Lower leg skin (tissue), 4 donors: Measurements from ENCODE around the gene ATP6V0D1. TPM values are rescaled to one million over a fixed set of nuclear protein-coding genes. Genes with fewer than 3 reads are reported as not detected.

Experiments used
- DNase-seq, 2 donors: peaks; one replicate each; pipeline ENCODE4 v3.0.0-alpha.2; 2019; ENCODE audit warnings: low spot score in 2 of 2
- H3K4me3 ChIP-seq: fragments of 200-600 bp; sonication (generic); 2 replicates; pipeline ENCODE4 v1.5.1; 2017; ENCODE audit warnings: mild to moderate bottlenecking, low read depth; ENCODE audit not compliant: poor library complexity, severe bottlenecking
- CTCF ChIP-seq, 3 donors: fragments of 450-650 bp; IDR thresholded peaks; one replicate each; pipeline ENCODE4 v1.5.1; 2016; ENCODE audit warnings: antibody characterized with exemption in 3 of 3, mild to moderate bottlenecking in 3 of 3, moderate library complexity in 2 of 3
- POLR2A ChIP-seq, 2 donors: fragments of 450-650 bp; IDR thresholded peaks; one replicate each; pipeline ENCODE4 v1.6.1; 2016 to 2017; ENCODE audit warnings: antibody characterized with exemption in 2 of 2, mild to moderate bottlenecking in 1 of 2, moderate library complexity in 1 of 2
- WGBS, 2 donors: methylation state at CpG; one replicate each; pipeline ENCODE4 v1.1.5; 2018; 5-methylcytosine and 5-hydroxymethylcytosine counted together
- intact Hi-C: fragments of 100-400 bp; cut with DNase I; formaldehyde crosslinking; loops from one replicate; pipeline ENCODE4 v1.15.0; 2023; ENCODE audit warnings: low total_unique reads
- total RNA-seq, 4 donors: library from RNA; depleted of rRNA; stranded (reverse); fragments of >200 nt; gene quantifications; one replicate each; pipeline ENCODE4 v1.1.0, GENCODE V29; 2016

ATP6V0D1 gene
- total RNA-seq, 4 donors from 2014 or later: 114 to 141 (median 131) TPM

DNA sequence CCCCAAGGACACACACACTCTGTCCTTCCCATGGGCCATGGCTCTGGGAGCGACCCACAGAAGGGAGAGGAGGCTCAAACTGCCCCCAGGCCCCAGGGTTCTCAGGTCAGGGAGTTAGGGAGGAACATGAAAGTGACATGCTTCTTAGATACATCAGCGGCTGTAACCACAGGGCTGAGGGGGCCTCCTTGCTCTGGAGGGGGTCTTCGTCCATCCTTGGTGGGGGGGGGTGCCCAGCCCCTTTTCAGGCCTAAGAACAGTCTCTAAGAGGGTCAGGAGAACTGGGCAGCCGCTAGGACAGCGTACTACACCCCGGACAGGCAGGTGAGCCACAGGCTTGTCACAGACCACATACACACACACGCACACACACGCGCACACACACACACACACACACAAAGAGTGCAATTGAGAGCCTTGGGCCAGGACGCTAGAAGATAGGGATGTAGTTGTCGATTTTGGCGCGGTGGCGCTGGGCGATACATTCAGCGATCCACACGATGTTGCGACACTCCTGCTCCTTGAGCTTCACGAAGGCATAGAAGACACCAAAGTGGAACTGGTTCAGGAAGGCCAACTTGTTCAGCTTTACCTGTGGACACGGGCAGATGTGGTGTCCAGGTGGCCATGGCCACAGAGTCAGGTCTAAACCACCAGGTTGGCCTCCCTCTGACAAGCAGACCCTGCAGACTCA lies 42.7 kb downstream of the ATP6V0D1 start:
- TF ChIP-seq CTCF (IDR thresholded peaks at IDR 0.05) (no peak), POLR2A (IDR thresholded peaks at IDR 0.05) (no peak)
- WGBS, 2 donors: 90 to 92% methylated on average over 18 to 20 of the region's 20 CpGs
- no peak for DNase-seq

GRCh38 chr16:67437513-67437912 lies 43.4 kb downstream of the ATP6V0D1 start:
- WGBS, 2 donors: 87 to 91% methylated on average over 4 of the region's 4 CpGs
- no peak overlapping the region for H3K4me3 ChIP-seq
- DNase-seq: no peak
- no peak for TF ChIP-seq POLR2A (IDR thresholded peaks at IDR 0.05)
- TF ChIP-seq CTCF (IDR thresholded peaks at IDR 0.05): no peak
- intact Hi-C loops: no loop called here

More for the DNA sequence above, 42.7 kb downstream of the ATP6V0D1 start:
- H3K4me3 ChIP-seq: no peak overlapping the region
- intact Hi-C loops: no loop called here

DNA sequence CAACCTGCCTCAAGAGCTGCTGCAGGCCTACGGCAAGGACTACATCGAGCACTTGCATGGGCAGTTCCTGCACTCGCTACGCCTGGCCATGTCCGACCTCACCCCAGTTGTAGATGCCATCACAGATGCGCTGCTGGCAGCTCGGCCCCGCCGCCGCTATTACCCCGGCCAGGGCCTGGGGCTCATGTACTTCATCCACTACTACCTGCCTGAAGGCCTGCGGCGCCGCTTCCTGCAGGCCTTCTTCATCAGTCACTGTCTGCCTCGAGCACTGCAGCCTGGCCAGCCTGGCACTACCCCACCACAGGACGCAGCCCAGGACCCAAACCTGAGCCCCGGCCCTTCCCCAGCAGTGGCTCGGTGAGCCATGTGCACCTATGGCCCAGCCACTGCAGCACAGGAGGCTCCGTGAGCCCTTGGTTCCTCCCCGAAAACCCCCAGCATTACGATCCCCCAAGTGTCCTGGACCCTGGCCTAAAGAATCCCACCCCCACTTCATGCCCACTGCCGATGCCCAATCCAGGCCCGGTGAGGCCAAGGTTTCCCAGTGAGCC lies 44.2 kb downstream of the ATP6V0D1 start:
- H3K4me3 ChIP-seq: no peak overlapping the region
- no peak for DNase-seq
- 93 to 94% methylated on average over 23 of the region's 23 CpGs for WGBS, 2 donors
- intact Hi-C loops: no loop called here
- TF ChIP-seq POLR2A (IDR thresholded peaks at IDR 0.05): no peak
- TF ChIP-seq CTCF (IDR thresholded peaks at IDR 0.05): no peak

- intact Hi-C loops: no loop called here
- no peak for DNase-seq
- no peak for TF ChIP-seq CTCF (IDR thresholded peaks at IDR 0.05)
- no peak for TF ChIP-seq POLR2A (IDR thresholded peaks at IDR 0.05)
- WGBS, 2 donors: 92 to 95% methylated on average over 12 to 16 of the region's 16 CpGs
- H3K4me3 ChIP-seq: no peak overlapping the region
Observed at GRCh38 chr16:67435758-67436164, 45.2 kb downstream of the ATP6V0D1 start.

GRCh38 chr16:67433131-67433719 lies 47.7 kb downstream of the ATP6V0D1 start:
- TF ChIP-seq POLR2A (IDR thresholded peaks at IDR 0.05) (no peak), CTCF (IDR thresholded peaks at IDR 0.05) (no peak)
- intact Hi-C loops: no loop called here
- no peak for DNase-seq
- H3K4me3 ChIP-seq: no peak overlapping the region
- WGBS, 2 donors: 75 to 76% methylated on average over 4 to 5 of the region's 5 CpGs
